ENCODE measurements around the gene SERPINA6.

GRCh38 chr14:94332587-94332986, 9.5 kb upstream of the SERPINA6 start:
- TF ChIP-seq ZNF274 (IDR thresholded peaks at IDR 0.05; ENCODE audit: low read depth, low read length) (no peak), YY1 (IDR thresholded peaks at IDR 0.05; ENCODE audit: insufficient read depth, insufficient read length) (no peak)

Measured in NT2/D1 (cell line).